Measurements from ENCODE around the gene GPX4. TPM values are rescaled to one million over a fixed set of nuclear protein-coding genes. Genes with fewer than 3 reads are reported as not detected.
A peak's percentile ranks its signal among the peaks of the same experiment; 100 is the strongest.

GPX4 gene
- total RNA-seq, 1 donor from 2014 or later, result 330 TPM

- H3K36me3 Mint-ChIP-seq (ENCODE audit: low read depth, unreplicated experiment), result no peaks in the 10 kb centered on the region
- H3K4me1 Mint-ChIP-seq (ENCODE audit: unreplicated experiment), result peaks cover 10% of the 10 kb centered on the region
- DNase-seq (ENCODE audit: low spot score), result no peak
- TF ChIP-seq CTCF (IDR thresholded peaks at IDR 0.05; ENCODE audit: unreplicated experiment), result no peak
- peaks cover 22% of the 10 kb centered on the region for H3K27me3 Mint-ChIP-seq (ENCODE audit: unreplicated experiment)
- no peaks in the 10 kb centered on the region for H3K9me3 Mint-ChIP-seq (ENCODE audit: unreplicated experiment)
- H3K4me3 Mint-ChIP-seq (ENCODE audit: unreplicated experiment), result peak overlapping the region; percentile 27
- no peak overlapping the region for H3K27ac Mint-ChIP-seq (ENCODE audit: unreplicated experiment)
These were observed 34.6 kb upstream of the GPX4 start for GRCh38 chr19:1069009-1069779.

- no peak overlapping the region for H3K27ac Mint-ChIP-seq (ENCODE audit: unreplicated experiment)
- H3K4me3 Mint-ChIP-seq (ENCODE audit: unreplicated experiment), result no peak overlapping the region
- H3K27me3 Mint-ChIP-seq (ENCODE audit: unreplicated experiment), result peaks cover 21% of the 10 kb centered on the region
- peaks cover 10% of the 10 kb centered on the region for H3K4me1 Mint-ChIP-seq (ENCODE audit: unreplicated experiment)
- peaks cover under 1% of the 10 kb centered on the region for H3K36me3 Mint-ChIP-seq (ENCODE audit: low read depth, unreplicated experiment)
- no peak for DNase-seq (ENCODE audit: low spot score)
- no peak for TF ChIP-seq CTCF (IDR thresholded peaks at IDR 0.05; ENCODE audit: unreplicated experiment)
- H3K9me3 Mint-ChIP-seq (ENCODE audit: unreplicated experiment), result no peaks in the 10 kb centered on the region
These were observed 33.2 kb upstream of the GPX4 start for GRCh38 chr19:1070576-1070930.

GRCh38 chr19:1070931-1071791 lies 32.6 kb upstream of the GPX4 start:
- H3K27me3 Mint-ChIP-seq (ENCODE audit: unreplicated experiment), result peaks cover 23% of the 10 kb centered on the region
- no peak for DNase-seq (ENCODE audit: low spot score)
- H3K9me3 Mint-ChIP-seq (ENCODE audit: unreplicated experiment), result no peaks in the 10 kb centered on the region
- H3K4me1 Mint-ChIP-seq (ENCODE audit: unreplicated experiment), result peaks cover 10% of the 10 kb centered on the region
- no peak overlapping the region for H3K27ac Mint-ChIP-seq (ENCODE audit: unreplicated experiment)
- H3K4me3 Mint-ChIP-seq (ENCODE audit: unreplicated experiment), result peak overlapping the region; percentile 81
- peaks cover 5% of the 10 kb centered on the region for H3K36me3 Mint-ChIP-seq (ENCODE audit: low read depth, unreplicated experiment)
- no peak for TF ChIP-seq CTCF (IDR thresholded peaks at IDR 0.05; ENCODE audit: unreplicated experiment)

- DNase-seq (ENCODE audit: low spot score), result no peak
- peaks cover 5% of the 10 kb centered on the region for H3K36me3 Mint-ChIP-seq (ENCODE audit: low read depth, unreplicated experiment)
- H3K9me3 Mint-ChIP-seq (ENCODE audit: unreplicated experiment), result no peaks in the 10 kb centered on the region
- H3K27me3 Mint-ChIP-seq (ENCODE audit: unreplicated experiment), result peaks cover 23% of the 10 kb centered on the region
- H3K4me1 Mint-ChIP-seq (ENCODE audit: unreplicated experiment), result peaks cover 10% of the 10 kb centered on the region
- no peak overlapping the region for H3K4me3 Mint-ChIP-seq (ENCODE audit: unreplicated experiment)
- no peak for TF ChIP-seq CTCF (IDR thresholded peaks at IDR 0.05; ENCODE audit: unreplicated experiment)
- no peak overlapping the region for H3K27ac Mint-ChIP-seq (ENCODE audit: unreplicated experiment)
These were observed 31.3 kb upstream of the GPX4 start for GRCh38 chr19:1072371-1073015.

All from endothelial cell (in vitro differentiated cells).